Measurements from ENCODE around the gene LLPH. TPM values are rescaled to one million over a fixed set of nuclear protein-coding genes. Genes with fewer than 3 reads are reported as not detected.

LLPH gene
- total RNA-seq, 1 donor from 2014 or later = 8.4 TPM

DNA sequence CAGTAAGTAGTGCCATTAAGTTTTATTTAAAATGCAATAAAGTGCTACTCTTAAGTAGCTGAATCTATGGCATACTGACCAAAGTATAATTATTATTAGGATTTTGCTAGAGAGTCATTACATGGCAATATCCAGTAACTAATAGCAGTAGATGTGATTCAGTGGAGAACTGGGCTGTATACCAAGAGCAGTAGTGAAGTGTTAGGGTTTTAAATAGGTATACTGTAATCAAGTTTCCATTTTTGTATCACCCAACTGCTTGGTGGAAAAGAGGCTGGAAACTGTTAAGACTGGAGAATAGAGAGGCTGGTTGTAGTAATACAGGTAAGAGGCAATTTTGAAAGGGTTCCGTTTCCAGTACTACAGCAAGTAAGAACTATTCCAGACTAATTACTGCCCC, 13.3 kb upstream of the LLPH start:
- ATAC-seq (no peak), DNase-seq (ENCODE audit: low spot score) (no peak)

DNA sequence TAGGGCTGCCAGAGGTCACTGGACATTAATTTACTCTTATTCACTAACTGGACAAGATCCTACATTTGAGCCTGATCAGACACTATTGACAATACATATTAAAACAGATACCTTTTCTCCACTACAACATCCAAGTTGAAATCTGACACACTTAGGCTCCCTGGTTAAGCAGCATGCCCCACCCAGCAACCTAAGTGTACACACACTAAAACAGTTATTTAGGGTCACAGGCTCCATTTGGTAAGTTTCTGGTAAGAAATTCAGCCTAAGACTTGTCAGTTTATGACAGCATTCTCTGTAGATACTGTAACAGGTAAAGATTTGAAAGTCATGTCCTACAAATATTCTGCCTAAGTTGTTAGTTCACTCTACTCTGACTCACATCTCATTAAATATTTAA, 12.3 kb upstream of the LLPH start:
- DNase-seq (ENCODE audit: low spot score) = no peak
- no peak for ATAC-seq

DNA sequence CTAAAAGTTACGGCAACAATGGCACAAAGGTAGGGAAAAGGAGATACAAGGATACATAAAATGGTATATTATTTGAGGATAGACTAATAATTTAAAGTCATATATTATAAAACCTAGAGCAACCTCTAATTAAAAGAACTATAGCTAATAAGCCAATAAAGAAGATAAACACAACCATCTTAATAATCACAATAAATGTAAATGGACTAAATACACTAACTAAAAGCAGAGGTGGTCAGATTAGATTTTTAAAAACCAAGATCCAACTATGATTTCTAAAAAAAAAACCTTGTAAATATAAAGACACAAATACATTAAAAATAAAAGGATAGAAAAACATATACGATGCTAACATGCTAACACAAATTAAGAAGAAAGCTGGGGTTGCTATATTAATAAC, 10.7 kb upstream of the LLPH start:
- DNase-seq (ENCODE audit: low spot score) (no peak), ATAC-seq (no peak)

DNA sequence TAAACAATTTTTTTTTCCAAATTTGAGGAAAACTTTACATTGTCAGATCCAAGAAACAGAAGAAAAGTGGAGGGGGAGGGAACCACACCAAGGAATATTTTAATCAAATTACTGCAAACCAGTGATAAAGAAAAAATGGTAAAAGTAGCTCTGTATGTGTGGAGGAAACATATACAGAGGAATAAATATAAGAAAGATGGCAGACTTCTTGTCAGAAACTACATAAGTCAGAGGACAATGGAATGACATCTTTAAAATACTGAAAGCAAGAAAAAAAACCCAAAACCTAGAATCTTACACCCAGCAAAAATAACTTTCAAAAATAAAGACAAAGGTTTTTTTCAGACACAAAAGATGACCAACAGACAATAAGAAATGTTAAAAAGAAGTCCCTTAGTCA, 10.2 kb upstream of the LLPH start:
- DNase-seq (ENCODE audit: low spot score) (no peak), ATAC-seq (no peak)

DNA sequence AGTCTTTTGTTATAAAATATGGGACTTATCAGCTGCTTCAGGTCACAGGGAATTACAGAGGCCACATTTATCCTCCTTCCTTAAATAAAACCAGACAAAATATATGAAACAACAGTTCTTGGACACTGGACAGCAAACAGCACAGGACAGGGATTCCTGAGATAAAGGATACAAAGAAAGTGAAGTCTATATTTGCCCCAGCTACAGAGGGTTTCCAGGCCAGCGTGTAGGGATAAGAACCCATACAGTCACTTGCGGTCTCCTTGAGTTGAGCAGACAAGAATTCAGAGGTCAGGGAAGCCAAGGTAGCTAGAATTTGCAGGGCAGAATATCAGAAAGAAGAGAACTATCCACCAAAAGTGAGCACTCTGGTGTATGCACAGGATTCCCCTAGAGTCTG, 8.8 kb upstream of the LLPH start:
- no peak for ATAC-seq
- DNase-seq (ENCODE audit: low spot score) = no peak

DNA sequence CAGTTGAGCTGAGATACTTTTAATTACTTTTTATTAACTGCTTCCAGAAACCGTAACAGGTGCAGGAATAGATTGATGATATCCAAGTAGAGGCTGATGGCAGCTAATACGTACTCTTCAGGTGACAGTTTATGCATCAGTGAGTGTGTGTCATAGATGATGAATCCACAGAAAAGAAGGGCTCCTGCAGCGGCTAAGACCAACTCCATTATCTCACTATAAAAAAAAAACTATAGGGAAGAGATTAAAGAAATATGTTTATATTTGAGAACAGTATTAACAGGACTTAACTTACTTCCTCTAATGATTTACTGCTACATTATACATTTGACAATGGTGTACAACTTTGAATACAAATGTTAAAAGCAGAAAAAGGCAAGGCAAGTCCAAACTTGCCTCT, 7.4 kb upstream of the LLPH start:
- DNase-seq (ENCODE audit: low spot score) = no peak
- no peak for ATAC-seq

DNA sequence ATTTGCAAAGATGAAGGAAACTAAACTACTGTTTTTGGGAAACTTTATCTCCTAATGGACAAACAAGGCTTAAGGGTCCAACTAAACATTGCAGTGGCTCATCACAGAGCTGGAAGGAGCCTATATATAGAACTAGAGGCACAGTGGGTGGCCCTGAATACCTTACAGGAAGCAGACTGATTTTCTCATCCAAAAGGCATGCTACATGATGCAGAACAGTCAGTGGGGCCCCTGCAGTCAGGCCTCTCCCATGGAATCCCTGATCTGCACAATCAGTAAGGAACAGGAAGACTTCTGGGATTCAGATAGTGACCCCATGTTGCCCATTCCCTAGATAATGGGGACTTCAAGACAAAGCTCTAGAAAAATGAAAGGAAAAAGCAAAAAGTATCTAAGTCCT, 1.9 kb upstream of the LLPH start:
- ATAC-seq (no peak), DNase-seq (ENCODE audit: low spot score) (no peak)

DNA sequence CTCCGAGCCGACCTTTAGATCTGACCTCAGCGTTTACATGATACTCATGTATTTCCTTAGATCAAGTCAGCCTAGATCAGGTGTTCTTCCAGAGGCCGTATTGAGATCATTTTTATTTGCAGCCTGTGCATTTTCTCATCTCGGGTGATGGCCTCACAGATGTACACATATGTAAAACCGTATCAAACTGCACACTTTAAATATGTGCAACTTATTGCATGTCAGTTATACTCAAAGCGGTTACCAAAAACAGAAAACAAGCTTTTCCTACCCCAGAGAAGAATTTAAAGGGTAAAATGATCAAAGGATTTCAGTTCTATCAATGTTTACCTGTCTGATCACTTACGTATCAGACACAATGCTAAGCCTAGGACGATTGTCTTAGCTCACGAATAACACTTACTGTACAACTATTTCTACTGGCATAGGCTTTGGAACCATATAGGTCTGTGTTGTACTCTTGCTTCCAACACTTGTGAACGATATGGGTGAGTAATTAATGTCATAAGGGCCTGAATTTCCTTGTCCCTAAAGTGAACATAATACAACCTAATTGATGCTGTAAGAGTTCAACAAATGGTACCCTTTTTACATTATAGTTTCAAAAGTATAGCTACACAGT, 628 bp upstream of the LLPH start:
- no peak for DNase-seq (ENCODE audit: low spot score)
- ATAC-seq = peak; percentile 16

DNA sequence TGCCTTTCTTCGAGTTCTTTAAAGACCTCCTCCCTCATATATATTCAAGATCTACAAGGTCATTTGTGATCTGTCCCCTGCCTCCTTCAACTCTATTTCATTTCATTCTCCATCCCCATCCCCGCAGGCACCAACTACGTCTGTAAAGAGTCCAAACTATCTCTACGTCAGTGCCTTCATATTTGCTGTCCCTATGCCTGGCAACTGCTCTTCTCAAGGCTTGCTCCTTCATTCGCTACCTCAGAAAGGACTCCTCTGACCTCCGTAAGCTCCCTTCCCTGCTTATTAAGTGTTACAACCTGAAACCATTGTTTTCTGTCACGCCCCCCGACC, 650 bp downstream of the LLPH start:
- ATAC-seq = no peak

DNA sequence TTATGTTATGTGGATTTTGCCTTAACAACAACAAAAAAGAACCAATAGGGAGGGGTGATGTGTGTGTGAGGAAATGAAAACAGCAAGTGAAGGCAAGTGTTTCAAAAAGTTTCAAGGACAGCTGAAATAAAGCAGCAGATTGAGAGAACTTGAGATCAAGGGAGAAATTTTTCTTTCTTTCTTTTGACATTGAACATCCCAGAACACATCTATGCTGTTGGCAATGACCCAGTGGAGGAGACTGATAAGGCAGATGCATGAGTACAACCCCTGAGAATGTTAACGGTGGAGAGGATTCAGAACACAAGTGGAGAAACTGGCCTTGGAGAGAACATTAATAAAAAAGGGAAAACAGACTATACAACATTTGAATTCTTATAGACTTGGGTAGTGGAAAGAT, 2.9 kb downstream of the LLPH start:
- ATAC-seq (no peak), DNase-seq (ENCODE audit: low spot score) (no peak)

More for the DNA sequence above, 650 bp downstream of the LLPH start:
- no peak for DNase-seq (ENCODE audit: low spot score)

DNA sequence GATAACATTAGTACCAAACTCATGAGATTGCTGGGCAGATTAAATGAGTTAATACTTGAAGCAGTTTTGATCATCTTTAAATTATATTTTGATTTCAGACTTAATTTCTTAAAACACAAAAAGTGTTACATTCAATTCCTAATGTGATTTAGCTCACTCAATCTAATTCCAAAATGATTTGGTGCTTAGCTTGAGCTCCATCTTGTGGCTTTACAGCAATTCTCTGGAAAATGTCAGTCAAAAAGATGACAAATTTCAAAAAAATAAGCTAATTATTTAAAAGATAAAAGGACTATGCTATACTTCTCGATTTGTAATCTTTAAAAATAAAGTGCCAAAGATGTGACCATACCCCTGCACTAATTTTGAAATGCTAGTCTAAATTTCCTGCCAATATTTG, 10.1 kb downstream of the LLPH start:
- no peak for ATAC-seq

DNA sequence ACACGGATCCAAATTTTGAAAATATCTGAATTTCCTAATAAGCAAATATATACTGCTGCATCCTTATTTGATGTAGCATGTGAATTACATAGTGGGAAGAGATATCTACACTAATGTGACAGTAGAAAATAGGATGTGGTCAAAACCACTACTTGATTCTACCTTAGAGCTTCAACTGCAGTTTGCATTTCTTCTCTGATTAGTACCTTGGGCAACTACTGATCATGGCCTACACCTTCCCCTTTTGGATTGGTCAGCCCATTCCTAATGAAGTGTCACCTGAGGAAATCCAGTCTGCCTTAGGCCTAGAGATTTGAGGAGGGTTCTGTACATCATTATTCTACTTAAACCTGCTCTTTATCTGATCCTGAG, 10.7 kb downstream of the LLPH start:
- ATAC-seq (no peak), DNase-seq (ENCODE audit: low spot score) (no peak)

More for the DNA sequence above, 10.1 kb downstream of the LLPH start:
- no peak for DNase-seq (ENCODE audit: low spot score)

DNA sequence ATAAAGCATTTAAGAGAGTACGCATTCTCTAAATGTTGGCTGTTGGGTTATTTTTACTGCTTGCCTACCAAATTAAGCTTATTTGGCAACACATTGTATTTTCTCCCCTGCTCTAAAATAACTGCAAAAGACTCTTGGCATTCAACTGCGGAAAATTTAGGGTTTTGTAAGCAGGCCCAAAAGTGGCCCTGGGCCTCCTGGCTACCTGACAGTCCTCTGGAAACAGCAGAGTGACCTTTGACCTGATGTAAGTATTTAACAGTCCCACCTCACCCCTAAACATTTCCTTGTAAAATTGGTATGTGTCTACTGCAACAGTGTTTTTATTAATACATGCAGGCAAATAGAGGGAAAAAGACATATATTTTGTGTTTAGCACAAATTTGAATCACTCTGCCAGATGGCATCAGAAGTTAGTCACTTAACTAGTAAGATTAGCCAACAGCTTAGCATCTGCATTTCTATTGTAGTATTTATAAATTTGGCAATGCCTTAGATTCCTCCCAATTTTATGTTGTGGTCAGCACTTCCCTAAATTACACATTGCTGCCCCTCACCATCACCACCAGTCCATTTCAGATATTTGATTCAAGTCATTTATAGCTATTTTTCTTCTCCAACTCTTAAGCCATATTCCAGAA, 11.2 kb downstream of the LLPH start:
- ATAC-seq = peak; percentile 64
- DNase-seq (ENCODE audit: low spot score) = no peak

DNA sequence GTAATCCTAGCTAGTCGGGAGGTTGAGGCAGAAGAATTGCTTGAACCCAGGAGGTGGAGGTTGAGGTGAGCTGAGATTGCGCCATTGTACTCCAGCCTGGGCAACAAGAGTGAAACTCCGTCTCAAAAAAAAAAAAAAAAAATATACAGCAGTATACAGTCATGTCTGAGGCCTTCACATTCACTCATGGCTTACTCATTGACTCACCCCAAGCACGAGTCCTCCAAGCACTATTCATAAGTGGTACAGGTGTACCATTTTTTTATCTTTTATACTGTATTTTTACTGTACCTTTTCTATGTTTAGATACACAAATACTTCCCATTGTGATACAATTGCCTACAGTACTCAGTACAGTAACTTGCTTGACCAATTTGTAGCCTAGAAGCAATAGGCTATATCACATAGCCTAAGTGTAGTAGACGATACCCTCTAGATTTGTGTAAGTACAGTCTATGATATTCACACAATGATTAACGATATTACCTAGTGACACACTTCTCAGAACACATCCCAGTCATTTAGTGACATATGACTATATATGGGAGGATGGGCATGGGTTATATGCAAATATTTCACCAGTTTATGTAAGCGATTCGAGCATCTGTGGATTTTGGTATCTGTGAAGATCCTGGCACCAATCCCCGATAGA, 12.2 kb downstream of the LLPH start:
- no peak for ATAC-seq
- no peak for DNase-seq (ENCODE audit: low spot score)

DNA sequence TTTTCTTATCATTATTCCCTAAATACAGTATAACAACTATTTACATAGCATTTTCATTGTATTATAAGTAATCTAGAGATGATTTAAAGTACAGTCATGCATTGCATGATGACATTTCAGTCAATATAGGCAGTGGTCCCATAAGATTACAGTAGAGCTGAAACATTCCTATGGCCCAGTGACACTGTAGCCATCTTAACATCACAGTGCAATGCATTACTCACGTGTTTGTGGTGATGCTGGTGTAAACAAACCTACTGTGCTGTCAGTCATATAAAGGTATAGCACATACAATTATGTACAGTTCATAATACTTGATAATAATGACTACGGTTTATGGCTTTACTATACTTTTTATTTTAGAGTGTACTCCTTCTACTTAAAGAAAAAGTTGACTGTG, 13.3 kb downstream of the LLPH start:
- DNase-seq (ENCODE audit: low spot score) = no peak
- no peak for ATAC-seq

DNA sequence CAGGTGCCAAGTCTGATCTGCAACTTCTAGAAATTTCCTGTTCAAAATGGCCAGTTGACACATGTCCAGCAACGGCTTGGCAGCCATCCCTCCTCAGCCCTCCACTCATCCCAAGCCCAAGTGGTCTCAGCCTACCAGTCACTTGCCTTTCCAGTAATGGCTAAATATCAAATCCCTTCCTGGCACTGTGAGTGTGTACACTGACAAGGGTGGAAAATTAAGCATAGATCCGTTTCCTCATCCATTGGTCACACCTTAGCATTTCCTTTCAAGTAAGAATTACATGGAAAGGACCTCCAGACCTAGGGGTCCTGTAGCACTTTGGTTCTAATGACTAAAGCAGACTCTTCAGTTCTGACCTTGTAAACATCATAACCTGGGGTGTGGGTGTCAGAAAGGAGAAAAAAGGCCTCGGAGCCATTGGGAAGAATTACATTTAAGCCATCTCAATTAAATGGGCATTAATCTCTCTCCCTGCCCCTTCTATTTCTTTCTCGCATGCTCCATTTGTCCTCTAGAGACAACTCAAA, 15.4 kb downstream of the LLPH start:
- DNase-seq (ENCODE audit: low spot score) (no peak), ATAC-seq (no peak)

DNA sequence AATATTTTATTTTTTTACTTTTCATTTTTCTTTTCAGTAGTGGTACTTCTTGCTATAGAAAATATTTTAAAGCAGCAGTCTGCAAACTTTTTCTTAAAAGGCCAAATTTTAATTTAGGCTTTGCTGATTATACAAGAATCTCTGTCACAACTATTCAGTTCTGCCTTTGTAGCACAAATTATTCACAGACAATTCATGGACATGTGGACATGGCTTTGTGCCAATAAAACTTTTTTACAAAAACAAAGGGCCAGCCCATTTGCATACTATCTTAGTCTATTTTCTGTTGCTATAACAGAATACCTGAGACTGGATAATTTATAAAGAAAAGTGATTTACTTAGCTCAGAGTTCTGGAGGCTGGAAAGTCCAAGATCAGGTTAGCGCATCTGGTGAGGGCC, 17.1 kb downstream of the LLPH start:
- DNase-seq (ENCODE audit: low spot score) (no peak), ATAC-seq (no peak)

DNA sequence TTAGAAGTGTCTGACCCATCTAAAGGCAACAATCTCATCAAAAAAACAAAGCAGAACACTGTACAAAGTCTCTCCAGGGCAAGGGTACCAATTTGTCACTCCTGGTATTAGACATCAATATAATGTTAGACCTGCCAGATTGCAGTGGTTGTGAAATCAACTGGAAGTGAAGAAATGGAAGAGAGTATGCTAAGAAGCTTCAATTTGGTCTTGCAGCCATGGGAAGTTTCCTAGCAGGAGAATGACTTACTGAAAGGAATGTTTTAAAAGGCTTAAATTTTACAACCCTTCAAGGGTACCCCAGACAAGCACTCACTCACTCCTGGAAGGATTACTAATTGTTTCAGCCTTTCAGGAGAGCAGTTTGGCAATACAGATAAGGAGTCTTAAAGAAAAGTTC, 18.9 kb downstream of the LLPH start:
- ATAC-seq (no peak), DNase-seq (ENCODE audit: low spot score) (no peak)

DNA sequence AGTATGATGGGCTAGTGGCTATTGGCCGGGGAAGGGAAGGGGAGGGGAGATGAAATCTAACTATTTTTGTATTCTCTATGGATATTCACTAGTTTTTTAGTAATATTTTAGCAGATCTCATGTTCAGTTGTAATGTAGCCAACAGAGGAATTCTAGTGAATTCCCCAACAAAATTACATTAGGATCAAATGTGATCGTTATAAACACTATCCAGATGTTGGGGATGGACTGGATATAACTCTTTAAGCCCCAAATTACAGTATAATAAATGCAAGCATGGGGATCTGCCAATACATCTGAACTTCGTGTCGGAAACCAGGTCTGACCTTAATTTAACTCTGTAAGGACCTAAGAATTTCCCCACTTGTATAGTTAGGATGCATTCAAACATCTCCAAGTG, 21.5 kb downstream of the LLPH start:
- ATAC-seq = no peak
- DNase-seq (ENCODE audit: low spot score) = no peak

DNA sequence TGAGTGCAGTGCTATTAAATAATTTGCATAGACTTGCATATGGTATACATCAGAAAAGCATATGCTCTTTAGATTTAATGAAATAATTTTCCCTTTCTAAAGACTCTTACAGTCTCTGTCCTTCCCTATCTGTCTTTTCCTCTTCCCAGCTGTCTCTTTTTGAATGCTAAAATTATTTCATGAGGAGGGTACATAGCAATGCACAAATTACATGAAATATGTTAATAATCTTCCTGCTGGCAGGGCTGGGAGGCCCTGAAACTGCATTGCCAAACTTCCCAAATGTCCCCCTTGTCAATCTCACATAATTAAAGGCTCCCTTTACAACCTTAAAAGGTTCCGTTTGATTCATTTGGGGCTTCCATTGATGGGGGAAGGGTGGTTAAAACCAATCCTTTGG, 22.2 kb downstream of the LLPH start:
- DNase-seq (ENCODE audit: low spot score) = no peak
- ATAC-seq = no peak

DNA sequence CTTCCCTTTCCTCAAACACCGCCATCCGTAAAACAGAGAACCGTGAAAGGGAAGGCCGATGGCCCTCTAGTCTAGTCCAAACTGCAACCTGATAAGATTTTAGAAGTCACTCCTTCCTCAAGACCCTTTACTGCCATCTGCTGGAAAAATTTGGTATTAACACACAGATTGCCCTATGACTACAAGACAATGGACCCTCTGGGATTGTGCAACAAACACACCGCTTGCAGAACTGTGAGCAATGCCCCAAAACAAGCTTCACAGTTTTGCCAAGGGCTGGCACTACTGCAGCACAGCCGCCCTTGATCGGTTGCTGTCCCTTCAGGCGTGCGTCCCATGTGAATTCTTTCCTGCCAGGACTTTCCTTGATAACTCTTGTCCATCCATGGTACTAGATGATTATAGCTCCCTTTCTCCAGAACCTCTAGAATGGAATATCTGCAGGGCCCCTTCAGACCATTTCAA, 23.1 kb downstream of the LLPH start:
- ATAC-seq (peak; percentile 99), DNase-seq (ENCODE audit: low spot score) (peak; percentile 72)

All from left lobe of liver (tissue), 2 donors.